SK-N-SH treated with all-trans-retinoic acid at 6 μM for 48 hours (cell line): Measurements from ENCODE around the gene BCAR1.

Experiments used
- ATAC-seq: fragments of 200-7000 bp; cut with Tn5 transposase; 3 replicates; pipeline ENCODE4 v1.9.1; 2020; ENCODE audit warnings: mild to moderate bottlenecking, moderate library complexity
- BACH2 ChIP-seq: fragments of 250-450 bp; sonication (Bioruptor Pico); IDR thresholded peaks from 2 replicates; pipeline ENCODE4 v1.9.0; 2021; ENCODE audit warnings: mild to moderate bottlenecking, borderline replicate concordance
- CSDC2 ChIP-seq: fragments of 250-450 bp; sonication (Bioruptor Pico); IDR thresholded peaks from 2 replicates; pipeline ENCODE4 v1.5.0; 2020; ENCODE audit warnings: mild to moderate bottlenecking, moderate library complexity
- ESRRG ChIP-seq: fragments of 250-450 bp; sonication (Bioruptor Pico); IDR thresholded peaks from 2 replicates; pipeline ENCODE4 v1.6.1; 2021; ENCODE audit warnings: mild to moderate bottlenecking
- GLIS3 ChIP-seq: fragments of 250-450 bp; sonication (Bioruptor Pico); IDR thresholded peaks from 2 replicates; pipeline ENCODE4 v1.5.0; 2020; ENCODE audit warnings: mild to moderate bottlenecking, moderate library complexity
- ISL1 ChIP-seq: fragments of 250-450 bp; sonication (Bioruptor Pico); IDR thresholded peaks from 2 replicates; pipeline ENCODE4 v2.1.2; 2022; ENCODE audit warnings: mild to moderate bottlenecking, moderate library complexity
- SNAI2 ChIP-seq: fragments of 250-450 bp; sonication (Bioruptor Pico); IDR thresholded peaks from 2 replicates; pipeline ENCODE4 v1.5.0; 2020; ENCODE audit warnings: mild to moderate bottlenecking, moderate library complexity
- TCF4 ChIP-seq: fragments of 250-450 bp; sonication (Bioruptor Pico); IDR thresholded peaks from 2 replicates; pipeline ENCODE4 v1.8.0; 2021; ENCODE audit warnings: mild to moderate bottlenecking, moderate library complexity, borderline replicate concordance
- ZC3H10 ChIP-seq: fragments of 250-450 bp; sonication (Bioruptor Pico); IDR thresholded peaks from 2 replicates; pipeline ENCODE4 v1.5.1; 2021; ENCODE audit warnings: mild to moderate bottlenecking, moderate library complexity
- ZFP3 ChIP-seq: fragments of 250-450 bp; sonication (Bioruptor Pico); IDR thresholded peaks from 2 replicates; pipeline ENCODE4 v1.5.0; 2020; ENCODE audit warnings: mild to moderate bottlenecking, moderate library complexity
- ZFP30 ChIP-seq: fragments of 450-650 bp; formaldehyde crosslinking; IDR thresholded peaks from 2 replicates; pipeline ENCODE4 v1.5.0; 2022; ENCODE audit warnings: mild to moderate bottlenecking, moderate library complexity
- ZNF565 ChIP-seq: fragments of 450-650 bp; formaldehyde crosslinking; conservative IDR thresholded peaks from 2 replicates; pipeline ENCODE4 v1.5.0; 2020; ENCODE audit warnings: low read depth, mild to moderate bottlenecking, moderate library complexity
- ZNF70 ChIP-seq: fragments of 450-650 bp; formaldehyde crosslinking; IDR thresholded peaks from 2 replicates; pipeline ENCODE4 v1.5.0; 2020; ENCODE audit warnings: mild to moderate bottlenecking, moderate library complexity
- TF ChIP-seq, protein P1 (sequence below): fragments of 250-450 bp; sonication (Bioruptor Pico); IDR thresholded peaks from 2 replicates; pipeline ENCODE4 v1.5.1; 2021; ENCODE audit warnings: mild to moderate bottlenecking, moderate library complexity
- TF ChIP-seq, protein P2 (sequence below): fragments of 250-450 bp; sonication (Bioruptor Pico); IDR thresholded peaks from 2 replicates; pipeline ENCODE4 v1.8.0; 2021; ENCODE audit warnings: low read depth, mild to moderate bottlenecking, moderate library complexity, borderline replicate concordance
- TF ChIP-seq, protein P3 (sequence below): fragments of 250-450 bp; sonication (Bioruptor Pico); IDR thresholded peaks from 2 replicates; pipeline ENCODE4 v1.8.0; 2020; ENCODE audit warnings: mild to moderate bottlenecking, moderate library complexity, borderline replicate concordance
- TF ChIP-seq, protein P4 (sequence below): fragments of 250-450 bp; sonication (Bioruptor Pico); IDR thresholded peaks from 2 replicates; pipeline ENCODE4 v1.5.0; 2020; ENCODE audit warnings: mild to moderate bottlenecking, moderate library complexity
- TF ChIP-seq, protein P5 (sequence below): fragments of 250-450 bp; sonication (Bioruptor Pico); IDR thresholded peaks from 2 replicates; pipeline ENCODE4 v1.5.1; 2020; ENCODE audit warnings: low read depth, mild to moderate bottlenecking, moderate library complexity

The BCAR1 gene, protein sequence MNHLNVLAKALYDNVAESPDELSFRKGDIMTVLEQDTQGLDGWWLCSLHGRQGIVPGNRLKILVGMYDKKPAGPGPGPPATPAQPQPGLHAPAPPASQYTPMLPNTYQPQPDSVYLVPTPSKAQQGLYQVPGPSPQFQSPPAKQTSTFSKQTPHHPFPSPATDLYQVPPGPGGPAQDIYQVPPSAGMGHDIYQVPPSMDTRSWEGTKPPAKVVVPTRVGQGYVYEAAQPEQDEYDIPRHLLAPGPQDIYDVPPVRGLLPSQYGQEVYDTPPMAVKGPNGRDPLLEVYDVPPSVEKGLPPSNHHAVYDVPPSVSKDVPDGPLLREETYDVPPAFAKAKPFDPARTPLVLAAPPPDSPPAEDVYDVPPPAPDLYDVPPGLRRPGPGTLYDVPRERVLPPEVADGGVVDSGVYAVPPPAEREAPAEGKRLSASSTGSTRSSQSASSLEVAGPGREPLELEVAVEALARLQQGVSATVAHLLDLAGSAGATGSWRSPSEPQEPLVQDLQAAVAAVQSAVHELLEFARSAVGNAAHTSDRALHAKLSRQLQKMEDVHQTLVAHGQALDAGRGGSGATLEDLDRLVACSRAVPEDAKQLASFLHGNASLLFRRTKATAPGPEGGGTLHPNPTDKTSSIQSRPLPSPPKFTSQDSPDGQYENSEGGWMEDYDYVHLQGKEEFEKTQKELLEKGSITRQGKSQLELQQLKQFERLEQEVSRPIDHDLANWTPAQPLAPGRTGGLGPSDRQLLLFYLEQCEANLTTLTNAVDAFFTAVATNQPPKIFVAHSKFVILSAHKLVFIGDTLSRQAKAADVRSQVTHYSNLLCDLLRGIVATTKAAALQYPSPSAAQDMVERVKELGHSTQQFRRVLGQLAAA

DNA sequence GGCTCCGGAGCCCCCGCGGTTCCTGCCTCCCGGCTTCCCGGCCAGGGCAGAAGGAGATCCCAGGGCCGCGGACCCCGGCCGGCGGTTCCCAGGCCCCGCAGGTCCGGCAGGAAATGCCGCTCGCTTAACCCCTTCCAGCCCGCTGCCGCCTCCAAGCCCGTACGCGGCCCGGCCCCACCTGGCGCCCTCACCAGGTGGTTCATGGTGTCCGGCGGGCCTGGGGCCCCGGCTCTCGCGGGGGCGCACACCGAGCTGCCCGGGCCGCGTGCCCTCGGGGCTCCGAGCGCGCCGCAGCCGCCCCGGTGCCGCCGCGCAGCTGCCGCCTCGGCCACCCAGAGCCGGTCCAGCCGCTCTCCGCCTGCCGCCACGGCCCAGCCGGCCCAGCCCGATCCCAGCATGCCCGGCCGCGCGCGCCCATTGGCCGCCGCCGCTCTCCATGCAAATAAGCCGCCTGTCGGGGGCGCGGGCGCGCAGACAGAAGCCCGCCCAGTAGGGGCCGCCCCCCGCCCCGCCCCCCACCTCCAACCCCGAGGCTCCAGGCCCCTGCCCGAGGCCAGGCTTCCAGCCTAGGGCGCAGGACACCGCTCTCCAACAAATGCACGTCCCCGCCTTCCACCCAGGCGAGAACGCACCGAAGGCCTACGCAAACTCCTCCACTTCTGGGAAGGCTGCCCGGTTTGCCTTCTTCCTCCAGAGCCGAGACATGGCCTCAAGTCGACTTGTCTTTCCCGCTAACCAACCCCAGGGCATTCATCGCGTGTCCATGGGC is at the start of gene BCAR1:
TSS of gene BCAR1 (minus strand) at position 345 of the 769 bp plus-strand sequence. CDS start at position 203, 142 bp downstream.
- ATAC-seq, result peak; percentile 70
- TF ChIP-seq, protein P1, sequence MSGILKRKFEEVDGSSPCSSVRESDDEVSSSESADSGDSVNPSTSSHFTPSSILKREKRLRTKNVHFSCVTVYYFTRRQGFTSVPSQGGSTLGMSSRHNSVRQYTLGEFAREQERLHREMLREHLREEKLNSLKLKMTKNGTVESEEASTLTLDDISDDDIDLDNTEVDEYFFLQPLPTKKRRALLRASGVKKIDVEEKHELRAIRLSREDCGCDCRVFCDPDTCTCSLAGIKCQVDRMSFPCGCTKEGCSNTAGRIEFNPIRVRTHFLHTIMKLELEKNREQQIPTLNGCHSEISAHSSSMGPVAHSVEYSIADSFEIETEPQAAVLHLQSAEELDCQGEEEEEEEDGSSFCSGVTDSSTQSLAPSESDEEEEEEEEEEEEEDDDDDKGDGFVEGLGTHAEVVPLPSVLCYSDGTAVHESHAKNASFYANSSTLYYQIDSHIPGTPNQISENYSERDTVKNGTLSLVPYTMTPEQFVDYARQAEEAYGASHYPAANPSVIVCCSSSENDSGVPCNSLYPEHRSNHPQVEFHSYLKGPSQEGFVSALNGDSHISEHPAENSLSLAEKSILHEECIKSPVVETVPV, result no peak
- TF ChIP-seq, protein P2, sequence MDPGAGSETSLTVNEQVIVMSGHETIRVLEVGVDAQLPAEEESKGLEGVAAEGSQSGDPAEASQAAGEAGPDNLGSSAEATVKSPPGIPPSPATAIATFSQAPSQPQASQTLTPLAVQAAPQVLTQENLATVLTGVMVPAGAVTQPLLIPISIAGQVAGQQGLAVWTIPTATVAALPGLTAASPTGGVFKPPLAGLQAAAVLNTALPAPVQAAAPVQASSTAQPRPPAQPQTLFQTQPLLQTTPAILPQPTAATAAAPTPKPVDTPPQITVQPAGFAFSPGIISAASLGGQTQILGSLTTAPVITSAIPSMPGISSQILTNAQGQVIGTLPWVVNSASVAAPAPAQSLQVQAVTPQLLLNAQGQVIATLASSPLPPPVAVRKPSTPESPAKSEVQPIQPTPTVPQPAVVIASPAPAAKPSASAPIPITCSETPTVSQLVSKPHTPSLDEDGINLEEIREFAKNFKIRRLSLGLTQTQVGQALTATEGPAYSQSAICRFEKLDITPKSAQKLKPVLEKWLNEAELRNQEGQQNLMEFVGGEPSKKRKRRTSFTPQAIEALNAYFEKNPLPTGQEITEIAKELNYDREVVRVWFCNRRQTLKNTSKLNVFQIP (CRISPR knock-in tag), result no peak
- no peak for TF ChIP-seq ESRRG
- TF ChIP-seq ISL1 (CRISPR knock-in tag), result no peak
- no peak for TF ChIP-seq TCF4 (CRISPR knock-in tag)
- no peak for TF ChIP-seq ZNF70 (CRISPR knock-in tag)
- TF ChIP-seq SNAI2 (CRISPR knock-in tag), result no peak
- TF ChIP-seq, protein P3, sequence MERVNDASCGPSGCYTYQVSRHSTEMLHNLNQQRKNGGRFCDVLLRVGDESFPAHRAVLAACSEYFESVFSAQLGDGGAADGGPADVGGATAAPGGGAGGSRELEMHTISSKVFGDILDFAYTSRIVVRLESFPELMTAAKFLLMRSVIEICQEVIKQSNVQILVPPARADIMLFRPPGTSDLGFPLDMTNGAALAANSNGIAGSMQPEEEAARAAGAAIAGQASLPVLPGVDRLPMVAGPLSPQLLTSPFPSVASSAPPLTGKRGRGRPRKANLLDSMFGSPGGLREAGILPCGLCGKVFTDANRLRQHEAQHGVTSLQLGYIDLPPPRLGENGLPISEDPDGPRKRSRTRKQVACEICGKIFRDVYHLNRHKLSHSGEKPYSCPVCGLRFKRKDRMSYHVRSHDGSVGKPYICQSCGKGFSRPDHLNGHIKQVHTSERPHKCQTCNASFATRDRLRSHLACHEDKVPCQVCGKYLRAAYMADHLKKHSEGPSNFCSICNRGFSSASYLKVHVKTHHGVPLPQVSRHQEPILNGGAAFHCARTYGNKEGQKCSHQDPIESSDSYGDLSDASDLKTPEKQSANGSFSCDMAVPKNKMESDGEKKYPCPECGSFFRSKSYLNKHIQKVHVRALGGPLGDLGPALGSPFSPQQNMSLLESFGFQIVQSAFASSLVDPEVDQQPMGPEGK, result no peak

DNA sequence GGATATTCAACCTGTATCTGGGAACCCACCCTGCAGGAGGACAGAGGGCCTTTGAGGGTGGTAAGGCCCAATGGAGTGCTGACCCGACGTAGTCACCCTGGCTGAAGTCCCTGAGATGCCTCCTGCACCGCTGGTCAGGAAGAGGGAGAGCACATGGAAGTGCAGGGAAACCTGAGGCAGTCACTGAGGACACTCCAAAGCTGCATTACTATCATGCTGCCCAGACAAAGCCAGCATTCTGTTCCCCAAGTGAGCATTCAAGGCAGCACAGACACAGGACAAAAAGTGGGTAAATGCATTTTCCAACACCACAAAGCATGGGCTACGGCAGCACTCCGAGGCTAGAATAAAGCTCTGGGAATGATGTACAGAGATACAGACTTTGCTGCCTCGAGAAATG is 46.8 kb upstream of the BCAR1 start:
- no peak for TF ChIP-seq ZFP30 (CRISPR knock-in tag)
- TF ChIP-seq, protein P1, result no peak
- no peak for TF ChIP-seq ESRRG
- no peak for TF ChIP-seq BACH2 (CRISPR knock-in tag)
- TF ChIP-seq ZC3H10 (CRISPR knock-in tag), result no peak
- TF ChIP-seq ZNF70 (CRISPR knock-in tag), result no peak
- no peak for ATAC-seq

DNA sequence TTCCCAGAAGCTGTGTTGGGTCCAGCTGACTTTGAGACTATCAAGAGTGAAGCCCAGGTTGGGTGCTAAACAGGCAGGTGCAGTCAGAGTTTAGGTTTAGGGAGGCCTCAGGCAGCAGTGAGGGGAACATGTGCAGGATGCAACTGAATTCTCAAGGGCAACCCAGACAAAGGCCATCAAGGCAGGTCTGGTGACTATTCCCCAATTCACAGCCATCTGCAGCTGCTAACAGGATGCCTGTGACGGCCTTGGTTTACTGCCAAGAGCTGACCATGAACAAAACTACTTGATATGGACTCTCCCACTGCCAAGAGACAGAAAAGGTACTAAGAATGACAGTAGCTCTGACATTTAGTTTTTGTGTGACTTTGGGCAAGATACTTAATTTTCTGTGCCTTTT is 45.2 kb upstream of the BCAR1 start:
- peak; percentile 59; the same call in 1 of the 3 replicates for ATAC-seq
- TF ChIP-seq ZFP3 (CRISPR knock-in tag) (no peak), ESRRG (no peak), ZNF565 (CRISPR knock-in tag) (no peak), ZNF70 (CRISPR knock-in tag) (no peak), CSDC2 (CRISPR knock-in tag) (no peak), ZC3H10 (CRISPR knock-in tag) (no peak), GLIS3 (CRISPR knock-in tag) (no peak)
- TF ChIP-seq, protein P3, result no peak
- TF ChIP-seq, protein P4, sequence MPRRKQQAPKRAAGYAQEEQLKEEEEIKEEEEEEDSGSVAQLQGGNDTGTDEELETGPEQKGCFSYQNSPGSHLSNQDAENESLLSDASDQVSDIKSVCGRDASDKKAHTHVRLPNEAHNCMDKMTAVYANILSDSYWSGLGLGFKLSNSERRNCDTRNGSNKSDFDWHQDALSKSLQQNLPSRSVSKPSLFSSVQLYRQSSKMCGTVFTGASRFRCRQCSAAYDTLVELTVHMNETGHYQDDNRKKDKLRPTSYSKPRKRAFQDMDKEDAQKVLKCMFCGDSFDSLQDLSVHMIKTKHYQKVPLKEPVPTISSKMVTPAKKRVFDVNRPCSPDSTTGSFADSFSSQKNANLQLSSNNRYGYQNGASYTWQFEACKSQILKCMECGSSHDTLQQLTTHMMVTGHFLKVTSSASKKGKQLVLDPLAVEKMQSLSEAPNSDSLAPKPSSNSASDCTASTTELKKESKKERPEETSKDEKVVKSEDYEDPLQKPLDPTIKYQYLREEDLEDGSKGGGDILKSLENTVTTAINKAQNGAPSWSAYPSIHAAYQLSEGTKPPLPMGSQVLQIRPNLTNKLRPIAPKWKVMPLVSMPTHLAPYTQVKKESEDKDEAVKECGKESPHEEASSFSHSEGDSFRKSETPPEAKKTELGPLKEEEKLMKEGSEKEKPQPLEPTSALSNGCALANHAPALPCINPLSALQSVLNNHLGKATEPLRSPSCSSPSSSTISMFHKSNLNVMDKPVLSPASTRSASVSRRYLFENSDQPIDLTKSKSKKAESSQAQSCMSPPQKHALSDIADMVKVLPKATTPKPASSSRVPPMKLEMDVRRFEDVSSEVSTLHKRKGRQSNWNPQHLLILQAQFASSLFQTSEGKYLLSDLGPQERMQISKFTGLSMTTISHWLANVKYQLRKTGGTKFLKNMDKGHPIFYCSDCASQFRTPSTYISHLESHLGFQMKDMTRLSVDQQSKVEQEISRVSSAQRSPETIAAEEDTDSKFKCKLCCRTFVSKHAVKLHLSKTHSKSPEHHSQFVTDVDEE (CRISPR knock-in tag), result no peak
- TF ChIP-seq, protein P2 (CRISPR knock-in tag), result no peak
- TF ChIP-seq, protein P5, sequence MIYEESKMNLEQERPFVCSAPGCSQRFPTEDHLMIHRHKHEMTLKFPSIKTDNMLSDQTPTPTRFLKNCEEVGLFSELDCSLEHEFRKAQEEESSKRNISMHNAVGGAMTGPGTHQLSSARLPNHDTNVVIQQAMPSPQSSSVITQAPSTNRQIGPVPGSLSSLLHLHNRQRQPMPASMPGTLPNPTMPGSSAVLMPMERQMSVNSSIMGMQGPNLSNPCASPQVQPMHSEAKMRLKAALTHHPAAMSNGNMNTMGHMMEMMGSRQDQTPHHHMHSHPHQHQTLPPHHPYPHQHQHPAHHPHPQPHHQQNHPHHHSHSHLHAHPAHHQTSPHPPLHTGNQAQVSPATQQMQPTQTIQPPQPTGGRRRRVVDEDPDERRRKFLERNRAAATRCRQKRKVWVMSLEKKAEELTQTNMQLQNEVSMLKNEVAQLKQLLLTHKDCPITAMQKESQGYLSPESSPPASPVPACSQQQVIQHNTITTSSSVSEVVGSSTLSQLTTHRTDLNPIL (CRISPR knock-in tag), result no peak
